Esophagus muscularis mucosa (tissue), 4 donors: ENCODE results near the gene UGT1A7.

Experiments
- EP300 ChIP-seq: sonication (generic); formaldehyde crosslinking; IDR thresholded peaks from one replicate; pipeline ENCODE4 v1.6.1; 2017; ENCODE audit warnings: antibody characterized with exemption
- POLR2A ChIP-seq: fragments of 450-650 bp; IDR thresholded peaks from one replicate; pipeline ENCODE4 v1.6.1; 2017; ENCODE audit warnings: antibody characterized with exemption, moderate library complexity, mild to moderate bottlenecking, low read depth
- POLR2AphosphoS5 ChIP-seq, 2 donors: sonication (generic); formaldehyde crosslinking; IDR thresholded peaks; one replicate each; pipeline ENCODE4 v1.6.1; 2017; ENCODE audit warnings: antibody characterized with exemption in 2 of 2
- TF ChIP-seq, protein P1 (sequence below), 3 experiments: fragments of 200-600 bp in 2 of 3; fragments of 450-650 bp in 1 of 3; sonication (generic) in 2 of 3; IDR thresholded peaks; one replicate each; pipeline ENCODE4 v1.5.1; 2017 to 2019; ENCODE audit warnings: antibody characterized with exemption in 3 of 3, mild to moderate bottlenecking in 2 of 3, moderate library complexity in 1 of 3

DNA sequence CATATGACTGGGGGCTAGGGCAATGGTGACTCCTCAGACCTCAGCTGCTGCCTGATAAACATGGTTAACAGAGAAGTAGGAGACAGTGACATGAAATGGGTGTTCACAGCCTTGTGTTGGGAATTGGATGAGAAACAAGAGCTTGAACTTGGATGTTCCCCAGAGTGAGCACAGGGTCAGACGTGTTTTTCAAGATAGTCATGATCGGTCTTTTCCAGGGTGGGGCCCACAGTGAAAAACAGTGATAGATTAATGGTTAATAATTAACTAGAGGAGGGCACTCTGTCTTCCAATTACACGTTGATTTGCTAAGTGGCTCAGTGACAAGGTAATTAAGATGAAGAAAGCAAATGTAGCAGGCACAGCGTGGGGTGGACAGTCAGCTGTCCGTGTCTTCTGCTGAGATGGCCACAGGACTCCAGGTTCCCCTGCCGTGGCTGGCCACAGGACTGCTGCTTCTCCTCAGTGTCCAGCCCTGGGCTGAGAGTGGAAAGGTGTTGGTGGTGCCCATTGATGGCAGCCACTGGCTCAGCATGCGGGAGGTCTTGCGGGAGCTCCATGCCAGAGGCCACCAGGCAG lies 47.1 kb downstream of the UGT1A7 start, which contains the start of gene UGT1A3:
- TF ChIP-seq, protein P1, sequence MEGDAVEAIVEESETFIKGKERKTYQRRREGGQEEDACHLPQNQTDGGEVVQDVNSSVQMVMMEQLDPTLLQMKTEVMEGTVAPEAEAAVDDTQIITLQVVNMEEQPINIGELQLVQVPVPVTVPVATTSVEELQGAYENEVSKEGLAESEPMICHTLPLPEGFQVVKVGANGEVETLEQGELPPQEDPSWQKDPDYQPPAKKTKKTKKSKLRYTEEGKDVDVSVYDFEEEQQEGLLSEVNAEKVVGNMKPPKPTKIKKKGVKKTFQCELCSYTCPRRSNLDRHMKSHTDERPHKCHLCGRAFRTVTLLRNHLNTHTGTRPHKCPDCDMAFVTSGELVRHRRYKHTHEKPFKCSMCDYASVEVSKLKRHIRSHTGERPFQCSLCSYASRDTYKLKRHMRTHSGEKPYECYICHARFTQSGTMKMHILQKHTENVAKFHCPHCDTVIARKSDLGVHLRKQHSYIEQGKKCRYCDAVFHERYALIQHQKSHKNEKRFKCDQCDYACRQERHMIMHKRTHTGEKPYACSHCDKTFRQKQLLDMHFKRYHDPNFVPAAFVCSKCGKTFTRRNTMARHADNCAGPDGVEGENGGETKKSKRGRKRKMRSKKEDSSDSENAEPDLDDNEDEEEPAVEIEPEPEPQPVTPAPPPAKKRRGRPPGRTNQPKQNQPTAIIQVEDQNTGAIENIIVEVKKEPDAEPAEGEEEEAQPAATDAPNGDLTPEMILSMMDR (IDR thresholded peaks at IDR 0.05): no peak
- TF ChIP-seq POLR2AphosphoS5 (IDR thresholded peaks at IDR 0.05) (no peak), POLR2A (no peak), EP300 (no peak)
